WTC11 (cell line): ENCODE results near the gene SAPCD2.
"Not testable (repeated sequence)": the region's sequence is repeated elsewhere in the genome, so short reads cannot be mapped to it uniquely, and the experiment has no call there.

ENCODE experiments used
- JUN ChIP-seq: sonication (generic); formaldehyde crosslinking; IDR thresholded peaks from 2 replicates; pipeline ENCODE4 v1.8.0; 2023; ENCODE audit warnings: mild to moderate bottlenecking, missing genetic modification reagents
- ZBTB21 ChIP-seq: sonication (generic); formaldehyde crosslinking; IDR thresholded peaks from 2 replicates; pipeline ENCODE4 v1.8.1; 2023; ENCODE audit warnings: mild to moderate bottlenecking, missing genetic modification reagents, borderline replicate concordance
- TF ChIP-seq, protein P1 (sequence below): fragments of 200-600 bp; IDR thresholded peaks from 2 replicates; pipeline ENCODE4 v1.8.0; 2022; ENCODE audit warnings: antibody characterized with exemption
- TF ChIP-seq, protein P2 (sequence below): sonication (generic); formaldehyde crosslinking; IDR thresholded peaks from 2 replicates; pipeline ENCODE4 v1.8.1; 2023; ENCODE audit warnings: mild to moderate bottlenecking, missing genetic modification reagents, borderline replicate concordance

DNA sequence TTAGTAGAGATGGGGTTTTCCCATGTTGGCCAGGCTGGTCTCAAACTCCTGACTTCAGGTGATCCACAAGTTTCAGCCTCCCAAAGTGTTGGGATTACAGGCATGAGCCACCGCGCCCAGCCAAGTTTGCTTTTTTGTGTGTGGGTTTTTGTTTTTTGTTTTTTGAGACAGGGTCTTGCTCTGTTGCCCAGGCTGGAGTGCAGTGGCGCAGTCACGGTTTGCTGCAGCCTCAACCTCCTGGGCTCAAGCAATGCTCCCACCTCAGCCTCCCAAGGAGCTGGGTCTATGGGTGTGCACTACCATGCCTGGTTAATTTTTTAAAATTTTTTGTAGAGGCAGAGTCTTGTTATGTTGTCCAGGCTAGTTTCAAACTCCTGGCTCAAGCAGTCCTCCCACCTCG, 36.9 kb downstream of the SAPCD2 start:
- TF ChIP-seq, protein P1, sequence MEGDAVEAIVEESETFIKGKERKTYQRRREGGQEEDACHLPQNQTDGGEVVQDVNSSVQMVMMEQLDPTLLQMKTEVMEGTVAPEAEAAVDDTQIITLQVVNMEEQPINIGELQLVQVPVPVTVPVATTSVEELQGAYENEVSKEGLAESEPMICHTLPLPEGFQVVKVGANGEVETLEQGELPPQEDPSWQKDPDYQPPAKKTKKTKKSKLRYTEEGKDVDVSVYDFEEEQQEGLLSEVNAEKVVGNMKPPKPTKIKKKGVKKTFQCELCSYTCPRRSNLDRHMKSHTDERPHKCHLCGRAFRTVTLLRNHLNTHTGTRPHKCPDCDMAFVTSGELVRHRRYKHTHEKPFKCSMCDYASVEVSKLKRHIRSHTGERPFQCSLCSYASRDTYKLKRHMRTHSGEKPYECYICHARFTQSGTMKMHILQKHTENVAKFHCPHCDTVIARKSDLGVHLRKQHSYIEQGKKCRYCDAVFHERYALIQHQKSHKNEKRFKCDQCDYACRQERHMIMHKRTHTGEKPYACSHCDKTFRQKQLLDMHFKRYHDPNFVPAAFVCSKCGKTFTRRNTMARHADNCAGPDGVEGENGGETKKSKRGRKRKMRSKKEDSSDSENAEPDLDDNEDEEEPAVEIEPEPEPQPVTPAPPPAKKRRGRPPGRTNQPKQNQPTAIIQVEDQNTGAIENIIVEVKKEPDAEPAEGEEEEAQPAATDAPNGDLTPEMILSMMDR = not testable (repeated sequence)
- TF ChIP-seq, protein P2, sequence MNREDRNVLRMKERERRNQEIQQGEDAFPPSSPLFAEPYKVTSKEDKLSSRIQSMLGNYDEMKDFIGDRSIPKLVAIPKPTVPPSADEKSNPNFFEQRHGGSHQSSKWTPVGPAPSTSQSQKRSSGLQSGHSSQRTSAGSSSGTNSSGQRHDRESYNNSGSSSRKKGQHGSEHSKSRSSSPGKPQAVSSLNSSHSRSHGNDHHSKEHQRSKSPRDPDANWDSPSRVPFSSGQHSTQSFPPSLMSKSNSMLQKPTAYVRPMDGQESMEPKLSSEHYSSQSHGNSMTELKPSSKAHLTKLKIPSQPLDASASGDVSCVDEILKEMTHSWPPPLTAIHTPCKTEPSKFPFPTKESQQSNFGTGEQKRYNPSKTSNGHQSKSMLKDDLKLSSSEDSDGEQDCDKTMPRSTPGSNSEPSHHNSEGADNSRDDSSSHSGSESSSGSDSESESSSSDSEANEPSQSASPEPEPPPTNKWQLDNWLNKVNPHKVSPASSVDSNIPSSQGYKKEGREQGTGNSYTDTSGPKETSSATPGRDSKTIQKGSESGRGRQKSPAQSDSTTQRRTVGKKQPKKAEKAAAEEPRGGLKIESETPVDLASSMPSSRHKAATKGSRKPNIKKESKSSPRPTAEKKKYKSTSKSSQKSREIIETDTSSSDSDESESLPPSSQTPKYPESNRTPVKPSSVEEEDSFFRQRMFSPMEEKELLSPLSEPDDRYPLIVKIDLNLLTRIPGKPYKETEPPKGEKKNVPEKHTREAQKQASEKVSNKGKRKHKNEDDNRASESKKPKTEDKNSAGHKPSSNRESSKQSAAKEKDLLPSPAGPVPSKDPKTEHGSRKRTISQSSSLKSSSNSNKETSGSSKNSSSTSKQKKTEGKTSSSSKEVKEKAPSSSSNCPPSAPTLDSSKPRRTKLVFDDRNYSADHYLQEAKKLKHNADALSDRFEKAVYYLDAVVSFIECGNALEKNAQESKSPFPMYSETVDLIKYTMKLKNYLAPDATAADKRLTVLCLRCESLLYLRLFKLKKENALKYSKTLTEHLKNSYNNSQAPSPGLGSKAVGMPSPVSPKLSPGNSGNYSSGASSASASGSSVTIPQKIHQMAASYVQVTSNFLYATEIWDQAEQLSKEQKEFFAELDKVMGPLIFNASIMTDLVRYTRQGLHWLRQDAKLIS (CRISPR knock-in tag) = not testable (repeated sequence)
- TF ChIP-seq ZBTB21; JUN (CRISPR knock-in tag): not testable (repeated sequence)
